Measurements from ENCODE around the gene AUTS2.
"Not testable (repeated sequence)": the region's sequence is repeated elsewhere in the genome, so short reads cannot be mapped to it uniquely, and the experiment has no call there.

The AUTS2 gene

GRCh38 chr7:70347463-70348254 lies 749.4 kb downstream of the AUTS2 start:
- DNase-seq (ENCODE audit: insufficient read length, low spot score) (no peak), FAIRE-seq (no peak)

DNA sequence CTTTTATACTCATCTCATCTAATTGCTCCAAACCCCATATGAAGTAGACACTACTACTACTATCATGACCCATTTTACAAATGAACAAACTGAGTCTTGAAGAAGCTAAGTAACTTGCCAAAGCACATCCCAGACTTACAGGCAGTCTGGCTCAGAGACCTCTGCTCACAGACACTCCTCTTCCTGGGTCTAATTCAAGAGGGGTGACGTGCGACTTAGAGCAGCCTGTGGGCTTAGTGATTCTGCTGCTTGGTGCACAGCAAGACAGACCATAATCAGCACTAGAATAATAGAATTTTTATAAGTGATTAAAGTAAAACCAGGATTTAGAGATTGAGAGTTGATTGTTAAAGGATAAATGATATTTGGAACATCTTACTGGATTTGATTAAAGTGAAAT lies 750.8 kb downstream of the AUTS2 start:
- no peak for DNase-seq (ENCODE audit: insufficient read length, low spot score)
- FAIRE-seq = no peak

DNA sequence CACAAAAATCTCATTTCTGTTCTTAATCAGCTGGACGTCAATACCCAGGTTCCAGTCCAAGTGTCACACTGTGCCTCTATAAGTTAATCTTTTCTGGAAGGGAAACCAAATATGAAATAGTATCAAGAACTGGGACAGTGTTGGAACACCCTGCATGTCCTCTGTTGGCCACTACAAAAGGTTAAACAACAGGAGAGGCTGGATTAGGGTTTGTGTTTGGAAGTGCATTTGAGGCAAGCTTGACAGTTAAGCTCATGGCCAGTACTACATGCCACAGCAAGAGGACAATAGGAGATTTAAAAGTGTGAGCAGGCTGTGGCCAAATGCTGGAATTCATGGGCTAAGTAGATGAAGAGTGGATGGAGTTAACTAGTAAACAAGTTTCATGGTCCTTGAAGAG lies 751.5 kb downstream of the AUTS2 start:
- DNase-seq (ENCODE audit: insufficient read length, low spot score) = no peak
- FAIRE-seq = no peak

- DNase-seq (ENCODE audit: insufficient read length, low spot score) (no peak), FAIRE-seq (no peak)
Observed at GRCh38 chr7:70352088-70352487, 753.8 kb downstream of the AUTS2 start.

DNA sequence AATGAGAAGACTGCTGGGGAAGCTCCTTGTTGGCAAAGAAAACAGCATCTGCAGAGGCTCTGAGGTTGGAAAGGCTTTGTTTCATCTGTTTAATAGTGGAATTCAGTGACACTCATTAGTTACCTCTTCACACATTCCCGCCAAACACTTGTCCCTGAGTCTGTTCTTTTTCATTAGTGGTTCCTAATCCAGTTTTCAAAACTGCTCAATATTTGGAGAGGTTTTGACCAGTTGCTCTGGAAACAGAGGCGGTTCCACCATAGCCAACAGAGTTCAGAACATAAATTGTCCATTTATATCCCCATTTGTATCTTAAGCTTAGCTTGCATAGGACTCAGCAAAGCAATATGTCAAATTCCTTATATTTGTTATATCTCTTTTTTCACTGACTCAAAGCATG lies 754.6 kb downstream of the AUTS2 start:
- DNase-seq (ENCODE audit: insufficient read length, low spot score) (no peak), FAIRE-seq (no peak)

DNA sequence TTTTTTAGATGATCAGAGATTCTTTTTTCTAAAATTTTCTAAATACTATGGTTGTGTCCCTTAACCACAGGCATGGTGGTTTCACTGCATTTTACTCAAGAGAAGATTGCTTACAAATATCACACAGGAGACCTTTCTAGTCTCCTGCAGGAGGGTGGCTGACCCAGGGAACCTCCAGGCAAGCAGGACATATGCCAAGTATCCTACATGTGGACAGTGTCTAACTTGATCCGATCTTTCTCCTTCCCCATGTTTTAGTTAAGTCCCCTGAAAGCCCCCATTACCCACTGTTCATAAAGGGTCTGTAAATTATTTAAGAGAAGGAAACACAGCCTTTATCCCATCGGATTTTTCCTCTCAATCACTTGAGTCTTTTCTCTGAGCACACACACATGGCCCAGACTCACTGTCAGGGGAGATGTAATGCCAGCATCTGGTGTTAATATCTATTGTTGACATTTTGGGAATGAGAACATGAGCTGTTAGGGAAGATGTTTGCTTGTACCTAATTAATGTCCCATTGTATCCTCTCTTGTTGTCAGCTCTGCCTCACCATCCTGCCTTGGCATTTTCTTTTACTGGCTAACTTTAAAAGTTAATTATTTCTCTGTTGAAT lies 755.2 kb downstream of the AUTS2 start:
- DNase-seq (ENCODE audit: insufficient read length, low spot score) = no peak
- no peak for FAIRE-seq

- no peak for DNase-seq (ENCODE audit: insufficient read length, low spot score)
- FAIRE-seq = no peak
Observed at GRCh38 chr7:70353946-70354335, 755.7 kb downstream of the AUTS2 start.

DNA sequence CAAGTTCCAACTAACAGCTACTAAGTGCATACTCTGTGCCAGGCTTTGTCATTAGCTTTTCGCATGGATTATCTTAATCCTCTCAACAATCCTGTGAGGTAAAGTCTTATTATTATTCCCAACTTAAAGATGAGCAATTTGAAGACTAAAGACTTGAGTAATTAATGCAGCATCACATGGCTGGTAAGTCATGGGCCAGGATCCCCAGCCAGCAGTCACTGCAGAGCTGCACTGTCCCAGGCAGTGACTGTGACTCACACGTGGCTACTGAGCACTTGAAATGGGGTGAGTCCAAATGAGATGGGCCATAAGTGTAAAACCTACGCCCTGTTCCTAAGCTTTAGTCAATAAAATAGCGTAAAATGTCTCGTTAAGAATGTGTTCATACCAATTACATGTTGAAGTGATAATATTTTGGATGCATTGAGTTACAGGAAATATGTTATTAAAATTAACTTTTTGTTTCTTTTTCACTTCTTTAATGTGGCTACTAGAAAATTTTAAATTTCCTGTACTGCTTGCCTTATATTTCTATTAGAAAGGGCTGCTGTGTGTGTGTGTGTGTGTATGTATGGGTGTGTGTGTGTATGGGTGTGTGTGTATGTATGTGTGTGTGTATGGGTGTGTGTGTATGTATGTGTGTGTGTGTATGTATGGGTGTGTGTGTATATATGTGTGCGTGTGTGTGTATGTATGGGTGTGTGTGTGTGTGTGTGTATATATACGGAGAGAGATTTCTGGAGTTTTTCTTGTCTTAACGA lies 756.3 kb downstream of the AUTS2 start:
- DNase-seq (ENCODE audit: insufficient read length, low spot score) (no peak), FAIRE-seq (no peak)

- FAIRE-seq = no peak
Observed at GRCh38 chr7:70355198-70356020, 757.1 kb downstream of the AUTS2 start.

DNA sequence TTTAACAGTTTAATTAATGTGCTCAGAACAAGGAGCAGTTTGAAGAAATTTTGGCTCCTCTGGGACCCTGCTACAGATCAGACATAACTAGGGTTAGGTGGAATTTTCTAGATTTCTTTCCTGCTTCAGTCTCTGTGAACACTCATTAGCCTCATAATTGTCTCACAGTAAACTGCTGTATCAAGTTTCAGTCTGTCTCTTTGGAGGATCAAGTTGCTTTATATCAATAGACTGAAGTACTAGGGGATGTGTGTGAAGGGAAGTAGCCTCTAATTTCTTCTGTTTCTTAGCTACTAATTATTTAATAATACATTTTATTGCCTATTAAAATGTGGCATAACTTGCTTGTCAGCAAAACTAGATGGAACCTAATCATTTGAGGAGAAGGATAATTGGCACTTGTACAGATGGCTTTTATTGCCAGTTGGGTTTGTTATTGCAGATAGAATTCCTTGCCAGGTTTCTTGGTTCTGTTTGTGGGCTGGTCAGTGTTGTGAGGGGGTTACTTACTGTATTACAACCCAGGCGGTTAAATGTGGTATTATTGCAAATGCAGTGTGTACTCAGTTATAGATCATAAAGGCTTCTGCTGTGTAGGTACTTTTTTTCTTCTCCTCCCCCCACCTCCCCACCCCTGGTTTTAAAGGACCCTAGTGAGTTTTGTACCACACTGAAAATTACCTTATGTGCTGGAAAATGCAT lies 758.0 kb downstream of the AUTS2 start:
- FAIRE-seq = no peak
- DNase-seq (ENCODE audit: insufficient read length, low spot score) = no peak

More at GRCh38 chr7:70355198-70356020, 757.1 kb downstream of the AUTS2 start:
- no peak for DNase-seq (ENCODE audit: insufficient read length, low spot score)

- no peak for FAIRE-seq
- DNase-seq (ENCODE audit: insufficient read length, low spot score) = no peak
Observed at GRCh38 chr7:70356787-70357328, 758.6 kb downstream of the AUTS2 start.

- DNase-seq (ENCODE audit: insufficient read length, low spot score) (no peak), FAIRE-seq (no peak)
Observed at GRCh38 chr7:70360557-70360956, 762.3 kb downstream of the AUTS2 start.

- no peak for DNase-seq (ENCODE audit: insufficient read length, low spot score)
- FAIRE-seq = no peak
Observed at GRCh38 chr7:70361821-70362220, 763.5 kb downstream of the AUTS2 start.

DNA sequence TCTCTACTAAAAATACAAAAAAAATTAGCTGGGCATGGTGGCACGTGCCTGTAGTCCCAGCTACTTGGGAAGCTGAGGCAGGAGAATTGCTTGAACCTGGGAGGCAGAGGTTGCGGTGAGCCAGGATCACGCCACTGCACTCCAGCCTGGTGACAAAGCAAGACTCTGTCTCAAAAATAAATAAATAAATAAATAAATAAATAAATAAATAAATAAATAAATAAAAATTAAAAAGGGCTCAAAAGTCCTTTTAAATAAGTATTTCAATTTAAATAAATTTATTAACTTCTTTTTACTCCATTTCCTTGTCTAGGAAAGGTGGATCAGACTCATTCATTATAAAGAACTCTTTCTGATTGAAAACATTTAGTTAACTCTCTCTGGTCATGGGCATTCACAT lies 766.1 kb downstream of the AUTS2 start:
- not testable (repeated sequence) for FAIRE-seq; DNase-seq (ENCODE audit: insufficient read length, low spot score)

GRCh38 chr7:70371652-70372051 lies 773.4 kb downstream of the AUTS2 start:
- FAIRE-seq = no peak
- DNase-seq (ENCODE audit: insufficient read length, low spot score) = no peak

DNA sequence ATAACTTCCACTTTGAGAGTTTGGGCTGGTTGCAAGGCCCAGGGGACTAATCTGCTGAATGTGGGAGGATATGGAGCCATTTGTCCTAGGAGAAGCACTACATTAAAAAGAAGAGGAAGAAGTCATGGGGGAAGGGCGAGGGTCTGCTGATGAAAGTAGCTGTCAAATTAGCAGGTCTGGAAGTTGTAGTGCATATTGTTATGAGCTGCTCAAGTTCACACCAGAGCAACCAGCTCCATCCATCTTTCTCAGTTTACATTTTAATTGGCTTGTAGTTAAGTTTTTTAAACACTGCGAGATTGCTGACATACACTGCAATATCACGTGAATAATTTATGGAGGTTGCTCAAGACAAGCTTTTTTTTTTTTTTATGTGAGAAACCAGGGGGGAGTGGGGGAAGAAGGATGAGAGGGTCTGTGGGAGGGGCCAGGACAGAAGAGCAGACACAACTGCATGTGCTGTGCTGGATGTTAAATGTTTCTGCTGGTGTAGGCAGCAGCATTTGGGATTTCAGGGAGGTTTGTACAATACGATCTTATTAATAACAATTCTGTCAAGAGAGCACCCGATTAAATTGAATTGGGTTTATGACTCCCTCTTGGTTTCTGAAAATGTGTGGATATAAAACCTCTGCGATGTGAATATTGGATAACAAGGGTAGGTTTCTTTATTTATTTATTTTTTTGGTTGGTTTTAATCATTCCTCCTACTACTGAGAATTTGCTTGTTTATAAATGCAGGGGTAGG lies 774.7 kb downstream of the AUTS2 start:
- no peak for DNase-seq (ENCODE audit: insufficient read length, low spot score)
- no peak for FAIRE-seq

DNA sequence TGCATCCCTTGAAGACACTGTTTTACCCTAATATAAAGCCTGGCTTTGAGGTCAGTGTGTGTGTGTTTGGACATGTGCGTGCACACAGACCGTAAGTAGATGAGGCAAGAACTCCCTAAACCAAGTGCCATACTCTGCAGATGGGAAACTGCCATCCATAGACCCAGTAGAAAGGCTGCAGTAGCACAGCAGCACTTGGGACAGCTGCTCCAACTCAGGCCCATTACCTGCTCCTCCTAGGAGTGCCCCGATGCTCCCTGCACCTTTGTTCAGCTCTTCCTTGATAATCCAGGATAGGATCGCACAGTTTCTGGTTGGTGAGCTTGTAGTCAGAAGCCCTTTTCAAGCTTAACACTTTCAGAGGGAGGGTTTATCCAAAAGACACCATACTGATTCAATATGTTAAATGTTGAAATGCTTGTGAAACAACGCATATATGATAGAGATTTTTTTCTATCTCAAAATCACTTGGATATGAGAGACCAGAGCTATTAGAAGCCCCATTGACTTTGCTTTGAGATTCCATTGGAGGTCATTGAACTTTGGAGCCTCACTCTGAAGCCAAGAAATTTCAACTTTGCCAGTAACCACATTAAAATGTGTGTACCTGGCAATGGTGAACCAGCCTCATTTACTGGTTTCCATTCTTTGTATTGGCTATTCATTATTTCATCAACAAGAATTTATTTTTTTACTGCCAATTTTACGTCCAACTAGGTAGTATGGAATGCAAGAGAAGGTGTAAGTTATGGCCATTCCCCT lies 776.7 kb downstream of the AUTS2 start:
- FAIRE-seq = no peak
- DNase-seq (ENCODE audit: insufficient read length, low spot score) = no peak

DNA sequence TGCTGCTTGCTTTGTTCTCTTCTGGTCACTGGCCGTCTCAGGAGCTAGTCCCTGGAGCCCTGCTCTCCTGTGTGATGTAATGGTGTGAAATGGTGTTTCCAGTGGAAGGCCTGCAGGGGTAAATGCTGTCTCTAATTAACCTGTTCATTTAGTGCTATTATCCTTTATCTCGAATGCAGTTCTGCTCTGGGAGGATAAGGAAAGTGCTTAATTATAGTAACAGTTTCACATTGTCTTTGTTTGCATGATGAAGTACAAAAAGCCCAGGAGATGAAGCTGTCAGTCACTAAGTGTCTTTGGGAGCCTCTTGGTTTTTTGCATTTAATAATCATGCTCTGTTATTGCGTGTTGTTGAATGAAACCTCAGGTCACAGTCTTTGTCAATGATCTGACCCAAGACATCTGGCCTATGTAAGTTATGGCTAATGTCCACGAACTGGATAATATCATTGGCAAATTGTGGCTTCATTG lies 778.3 kb downstream of the AUTS2 start:
- FAIRE-seq = no peak
- DNase-seq (ENCODE audit: insufficient read length, low spot score) = no peak

Measured in GM19239 (cell line).